Fibroblast of lung (primary cell): ENCODE measurements around the gene CACNG4. TPM values are rescaled to one million over a fixed set of nuclear protein-coding genes. Genes with fewer than 3 reads are reported as not detected.

ENCODE experiments used
- DNase-seq, 2 donors: peaks; one replicate each; pipeline versions ENCODE4 v3.0.0 to v3.0.0-alpha.2; 2010; ENCODE audit warnings: low read depth in 2 of 2
- H2AFZ ChIP-seq: 2 replicates; pipeline ENCODE4 v1.5.1; 2012; ENCODE audit warnings: low read length, control low read depth, inconsistent platforms
- H3K27ac ChIP-seq: 2 replicates; pipeline ENCODE4 v1.5.1; 2011; ENCODE audit warnings: low read length, control low read depth; ENCODE audit not compliant: insufficient read depth
- H3K27me3 ChIP-seq: 2 replicates; pipeline ENCODE4 v1.5.1; 2011; ENCODE audit warnings: mild to moderate bottlenecking, low read length; ENCODE audit not compliant: control insufficient read depth, insufficient read depth
- H3K36me3 ChIP-seq: 2 replicates; pipeline ENCODE4 v1.5.1; 2011; ENCODE audit warnings: low read length; ENCODE audit not compliant: control insufficient read depth, insufficient read depth
- H3K4me1 ChIP-seq: 2 replicates; pipeline ENCODE4 v1.5.1; 2011; ENCODE audit warnings: low read length; ENCODE audit not compliant: control insufficient read depth, insufficient read depth; ENCODE audit errors: extremely low read depth
- H3K4me2 ChIP-seq: 2 replicates; pipeline ENCODE4 v1.5.1; 2011; ENCODE audit warnings: low read length, control low read depth; ENCODE audit not compliant: insufficient read depth; ENCODE audit errors: extremely low read depth
- H3K4me3 ChIP-seq, 4 experiments: fragments of 200-600 bp in 1 of 4; sonication (generic) in 1 of 4; replicated peaks in 1 of 4; 2 replicates each; pipeline ENCODE4 v1.5.1; 2011 to 2016; ENCODE audit warnings: low read length in 4 of 4, low read depth in 3 of 4, mild to moderate bottlenecking in 3 of 4, control low read depth in 2 of 4, inconsistent platforms in 1 of 4, mixed read lengths in 1 of 4; ENCODE audit not compliant: insufficient read depth in 1 of 4; ENCODE audit errors: control extremely low read depth in 1 of 4
- H3K79me2 ChIP-seq: 2 replicates; pipeline ENCODE4 v1.5.1; 2012; ENCODE audit warnings: mild to moderate bottlenecking, low read length, inconsistent platforms; ENCODE audit not compliant: control insufficient read depth, insufficient read depth
- H3K9ac ChIP-seq: 2 replicates; pipeline ENCODE4 v1.5.1; 2011; ENCODE audit warnings: mild to moderate bottlenecking, low read length, control low read depth; ENCODE audit not compliant: insufficient read depth
- H3K9me3 ChIP-seq: 2 replicates; pipeline ENCODE4 v1.5.1; 2012; ENCODE audit warnings: low read depth, low read length; ENCODE audit not compliant: control insufficient read depth, insufficient read depth
- H4K20me1 ChIP-seq: 2 replicates; pipeline ENCODE4 v1.5.1; 2011; ENCODE audit warnings: low read length; ENCODE audit not compliant: control insufficient read depth, insufficient read depth; ENCODE audit errors: extremely low read depth
- CTCF ChIP-seq, 2 donors: IDR thresholded peaks in 1 of 2; conservative IDR thresholded peaks in 1 of 2; 1 replicate in 1 of 2; 2 replicates in 1 of 2; pipeline ENCODE4 v1.5.1; 2011 to 2012; ENCODE audit warnings: low read length in 2 of 2, control low read depth in 1 of 2, inconsistent platforms in 1 of 2, low read depth in 1 of 2, mild to moderate bottlenecking in 1 of 2
- EZH2 ChIP-seq: IDR thresholded peaks from 2 replicates; pipeline ENCODE4 v1.5.1; 2012; ENCODE audit warnings: low read length, control low read depth, mild to moderate bottlenecking; ENCODE audit errors: missing control alignments
- polyA plus RNA-seq, 2 donors: library from polyadenylated mRNA; depleted of rRNA in 1 of 2; stranded (reverse) in 1 of 2; unstranded in 1 of 2; fragments of >200 nt; gene quantifications; 2 replicates each; pipeline ENCODE4 v1.2.1, GENCODE V29; 2011 to 2012; ENCODE audit warnings: missing spikeins in 1 of 2
- total RNA-seq: library from RNA; depleted of rRNA; stranded (reverse); fragments of >200 nt; gene quantifications from 2 replicates; pipeline ENCODE4 v1.2.1, GENCODE V29; 2014

Gene CACNG4
- total and polyA plus RNA-seq, 2 donors (not counting 1 experiment from before 2014, with no cell fraction given), result not detected

- Histone ChIP-seq H3K9ac (no peak overlapping the region), H3K4me3 (no peak overlapping the region), H2AFZ (no peak overlapping the region), H3K4me1 (no peaks in the 10 kb centered on the region), H3K27ac (no peak overlapping the region), H3K9me3 (no peaks in the 10 kb centered on the region), H3K4me2 (no peak overlapping the region), H4K20me1 (no peaks in the 10 kb centered on the region), H3K36me3 (no peaks in the 10 kb centered on the region), H3K79me2 (no peaks in the 10 kb centered on the region), H3K27me3 (peaks cover 5% of the 10 kb centered on the region)
- DNase-seq, result no peak
- no peak for TF ChIP-seq EZH2
- no peak for TF ChIP-seq CTCF (conservative IDR thresholded peaks at IDR 0.05 in 1 of 2, IDR thresholded peaks at IDR 0.05 in 1 of 2; ENCODE audit: low read depth in 1 of 2, low read length in 2 of 2)
Observed at GRCh38 chr17:67041531-67041930, 77.0 kb downstream of the CACNG4 start.

- TF ChIP-seq EZH2 (no peak), CTCF (conservative IDR thresholded peaks at IDR 0.05 in 1 of 2, IDR thresholded peaks at IDR 0.05 in 1 of 2; ENCODE audit: low read depth in 1 of 2, low read length in 2 of 2) (no peak)
- Histone ChIP-seq H3K9ac (no peak overlapping the region), H3K4me2 (no peak overlapping the region), H3K27ac (no peak overlapping the region), H3K36me3 (no peaks in the 10 kb centered on the region), H3K79me2 (no peaks in the 10 kb centered on the region), H3K27me3 (peaks cover 5% of the 10 kb centered on the region), H3K9me3 (no peaks in the 10 kb centered on the region), H2AFZ (no peak overlapping the region), H4K20me1 (no peaks in the 10 kb centered on the region), H3K4me3 (no peak overlapping the region), H3K4me1 (no peaks in the 10 kb centered on the region)
- no peak for DNase-seq
Observed at GRCh38 chr17:67041941-67042899, 77.7 kb downstream of the CACNG4 start.

- H3K27ac ChIP-seq, result no peak overlapping the region
- no peak overlapping the region for H2AFZ ChIP-seq
- H3K9me3 ChIP-seq, result no peaks in the 10 kb centered on the region
- no peaks in the 10 kb centered on the region for H4K20me1 ChIP-seq
- peaks cover 5% of the 10 kb centered on the region for H3K27me3 ChIP-seq
- H3K4me3 ChIP-seq, result no peak overlapping the region
- no peak for TF ChIP-seq EZH2
- TF ChIP-seq CTCF (conservative IDR thresholded peaks at IDR 0.05 in 1 of 2, IDR thresholded peaks at IDR 0.05 in 1 of 2; ENCODE audit: low read depth in 1 of 2, low read length in 2 of 2), result no peak
- H3K79me2 ChIP-seq, result no peaks in the 10 kb centered on the region
- no peak overlapping the region for H3K4me2 ChIP-seq
- no peak for DNase-seq
- no peak overlapping the region for H3K9ac ChIP-seq
- no peaks in the 10 kb centered on the region for H3K4me1 ChIP-seq
- H3K36me3 ChIP-seq, result no peaks in the 10 kb centered on the region
Observed at GRCh38 chr17:67043283-67043682, 78.8 kb downstream of the CACNG4 start.
